K562 (cell line): Measurements from ENCODE around the gene GLRA2. TPM values are rescaled to one million over a fixed set of nuclear protein-coding genes. Genes with fewer than 3 reads are reported as not detected.

Experiments used
- DPF2 ChIP-seq: fragments of 450-650 bp; IDR thresholded peaks from 2 replicates; pipeline ENCODE4 v1.6.1; 2016
- FIP1L1 ChIP-seq: fragments of 200-400 bp; formaldehyde crosslinking; IDR thresholded peaks from 2 replicates; pipeline ENCODE4 v1.6.1; 2018; ENCODE audit warnings: mild to moderate bottlenecking, low read depth, low read length; ENCODE audit not compliant: poor library complexity, severe bottlenecking
- GABPB1 ChIP-seq: sonication (generic); formaldehyde crosslinking; IDR thresholded peaks from 2 replicates; pipeline ENCODE4 v1.8.0; 2022; ENCODE audit warnings: mild to moderate bottlenecking, missing genetic modification reagents
- MCM7 ChIP-seq, 2 experiments: fragments of 450-650 bp; IDR thresholded peaks; 2 replicates each; pipeline ENCODE4 v1.6.1; 2016 to 2018
- RBM15 ChIP-seq: fragments of 200-400 bp; formaldehyde crosslinking; IDR thresholded peaks from 2 replicates; pipeline ENCODE4 v1.6.1; 2018; ENCODE audit warnings: mild to moderate bottlenecking, low read length, moderate library complexity; ENCODE audit not compliant: insufficient read depth
- RFX7 ChIP-seq: fragments of 250-450 bp; sonication (Bioruptor Pico); IDR thresholded peaks from 2 replicates; pipeline ENCODE4 v1.5.1; 2021; ENCODE audit warnings: mild to moderate bottlenecking
- ZKSCAN8 ChIP-seq: fragments of 200-800 bp; sonication (Bioruptor generic); IDR thresholded peaks from 2 replicates; pipeline ENCODE4 v1.6.1; 2016; ENCODE audit warnings: missing genetic modification characterization, missing compliant biosample characterization
- ZNF347 ChIP-seq: fragments of 450-650 bp; formaldehyde crosslinking; IDR thresholded peaks from 2 replicates; pipeline ENCODE4 v1.4.0; 2020; ENCODE audit warnings: low read depth, mild to moderate bottlenecking, moderate library complexity
- polyA plus RNA-seq, 8 experiments: library from polyadenylated mRNA; depleted of rRNA in 4 of 8; stranded (reverse) in 5 of 8; unstranded in 3 of 8; fragments of >200 nt; fragmentation: Nextera tagmentation in 2 of 8; fragmentation: Illumina TruSeq in 1 of 8; extraction: Ambion mirVana in 2 of 8; extraction: Trizol in 1 of 8; gene quantifications; 2 replicates each; pipeline versions ENCODE4 v1.2.1 to v1.2.3, GENCODE V29; 2011 to 2014; ENCODE audit warnings: inconsistent platforms in 1 of 8, missing spikeins in 1 of 8
- total RNA-seq, 7 experiments: library from RNA; depleted of rRNA in 6 of 7; stranded (reverse); fragments of >200 nt in 6 of 7; fragmentation: Illumina TruSeq in 2 of 7; extraction: Trizol in 2 of 7; gene quantifications; 2 replicates each; pipeline versions ENCODE4 v1.2.1 to v1.2.3, GENCODE V29; 2011 to 2021; ENCODE audit warnings: low replicate concordance in 1 of 7
- TF ChIP-seq, protein P1 (sequence below): fragments of 200-600 bp; sonication (generic); IDR thresholded peaks from one replicate; pipeline ENCODE4 v1.6.1; 2012; ENCODE audit warnings: mild to moderate bottlenecking, low read depth, low read length, inconsistent platforms
- TF ChIP-seq, protein P2 (sequence below): fragments of 450-650 bp; formaldehyde crosslinking; IDR thresholded peaks from 2 replicates; pipeline ENCODE4 v1.4.0; 2020; ENCODE audit warnings: mild to moderate bottlenecking

The GLRA2 gene
- total and polyA plus RNA-seq, 9 of the 15 experiments (the other 6 are each of a cell fraction or from before 2014, with no cell fraction given) = not detected

DNA sequence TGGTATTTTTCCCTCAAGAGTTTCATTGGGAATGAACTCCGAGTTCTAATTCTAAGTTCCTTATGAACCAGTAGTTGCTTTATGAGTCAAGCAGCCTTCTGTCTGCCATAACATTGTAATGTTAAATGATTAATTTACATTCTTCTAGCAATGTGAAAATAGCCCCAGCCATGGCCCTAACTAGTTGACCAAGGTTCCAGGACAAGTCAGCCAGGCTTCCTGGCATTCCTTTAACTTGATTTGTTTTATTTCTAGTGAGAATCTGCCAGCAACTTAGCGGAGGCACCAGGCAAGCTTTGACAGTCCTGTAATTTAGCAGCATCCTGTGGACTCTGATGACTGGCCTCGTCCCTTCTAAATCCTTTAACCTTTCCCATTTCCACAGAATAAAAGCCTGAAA, 69.0 kb downstream of the GLRA2 start (continued):
- TF ChIP-seq, protein P1, sequence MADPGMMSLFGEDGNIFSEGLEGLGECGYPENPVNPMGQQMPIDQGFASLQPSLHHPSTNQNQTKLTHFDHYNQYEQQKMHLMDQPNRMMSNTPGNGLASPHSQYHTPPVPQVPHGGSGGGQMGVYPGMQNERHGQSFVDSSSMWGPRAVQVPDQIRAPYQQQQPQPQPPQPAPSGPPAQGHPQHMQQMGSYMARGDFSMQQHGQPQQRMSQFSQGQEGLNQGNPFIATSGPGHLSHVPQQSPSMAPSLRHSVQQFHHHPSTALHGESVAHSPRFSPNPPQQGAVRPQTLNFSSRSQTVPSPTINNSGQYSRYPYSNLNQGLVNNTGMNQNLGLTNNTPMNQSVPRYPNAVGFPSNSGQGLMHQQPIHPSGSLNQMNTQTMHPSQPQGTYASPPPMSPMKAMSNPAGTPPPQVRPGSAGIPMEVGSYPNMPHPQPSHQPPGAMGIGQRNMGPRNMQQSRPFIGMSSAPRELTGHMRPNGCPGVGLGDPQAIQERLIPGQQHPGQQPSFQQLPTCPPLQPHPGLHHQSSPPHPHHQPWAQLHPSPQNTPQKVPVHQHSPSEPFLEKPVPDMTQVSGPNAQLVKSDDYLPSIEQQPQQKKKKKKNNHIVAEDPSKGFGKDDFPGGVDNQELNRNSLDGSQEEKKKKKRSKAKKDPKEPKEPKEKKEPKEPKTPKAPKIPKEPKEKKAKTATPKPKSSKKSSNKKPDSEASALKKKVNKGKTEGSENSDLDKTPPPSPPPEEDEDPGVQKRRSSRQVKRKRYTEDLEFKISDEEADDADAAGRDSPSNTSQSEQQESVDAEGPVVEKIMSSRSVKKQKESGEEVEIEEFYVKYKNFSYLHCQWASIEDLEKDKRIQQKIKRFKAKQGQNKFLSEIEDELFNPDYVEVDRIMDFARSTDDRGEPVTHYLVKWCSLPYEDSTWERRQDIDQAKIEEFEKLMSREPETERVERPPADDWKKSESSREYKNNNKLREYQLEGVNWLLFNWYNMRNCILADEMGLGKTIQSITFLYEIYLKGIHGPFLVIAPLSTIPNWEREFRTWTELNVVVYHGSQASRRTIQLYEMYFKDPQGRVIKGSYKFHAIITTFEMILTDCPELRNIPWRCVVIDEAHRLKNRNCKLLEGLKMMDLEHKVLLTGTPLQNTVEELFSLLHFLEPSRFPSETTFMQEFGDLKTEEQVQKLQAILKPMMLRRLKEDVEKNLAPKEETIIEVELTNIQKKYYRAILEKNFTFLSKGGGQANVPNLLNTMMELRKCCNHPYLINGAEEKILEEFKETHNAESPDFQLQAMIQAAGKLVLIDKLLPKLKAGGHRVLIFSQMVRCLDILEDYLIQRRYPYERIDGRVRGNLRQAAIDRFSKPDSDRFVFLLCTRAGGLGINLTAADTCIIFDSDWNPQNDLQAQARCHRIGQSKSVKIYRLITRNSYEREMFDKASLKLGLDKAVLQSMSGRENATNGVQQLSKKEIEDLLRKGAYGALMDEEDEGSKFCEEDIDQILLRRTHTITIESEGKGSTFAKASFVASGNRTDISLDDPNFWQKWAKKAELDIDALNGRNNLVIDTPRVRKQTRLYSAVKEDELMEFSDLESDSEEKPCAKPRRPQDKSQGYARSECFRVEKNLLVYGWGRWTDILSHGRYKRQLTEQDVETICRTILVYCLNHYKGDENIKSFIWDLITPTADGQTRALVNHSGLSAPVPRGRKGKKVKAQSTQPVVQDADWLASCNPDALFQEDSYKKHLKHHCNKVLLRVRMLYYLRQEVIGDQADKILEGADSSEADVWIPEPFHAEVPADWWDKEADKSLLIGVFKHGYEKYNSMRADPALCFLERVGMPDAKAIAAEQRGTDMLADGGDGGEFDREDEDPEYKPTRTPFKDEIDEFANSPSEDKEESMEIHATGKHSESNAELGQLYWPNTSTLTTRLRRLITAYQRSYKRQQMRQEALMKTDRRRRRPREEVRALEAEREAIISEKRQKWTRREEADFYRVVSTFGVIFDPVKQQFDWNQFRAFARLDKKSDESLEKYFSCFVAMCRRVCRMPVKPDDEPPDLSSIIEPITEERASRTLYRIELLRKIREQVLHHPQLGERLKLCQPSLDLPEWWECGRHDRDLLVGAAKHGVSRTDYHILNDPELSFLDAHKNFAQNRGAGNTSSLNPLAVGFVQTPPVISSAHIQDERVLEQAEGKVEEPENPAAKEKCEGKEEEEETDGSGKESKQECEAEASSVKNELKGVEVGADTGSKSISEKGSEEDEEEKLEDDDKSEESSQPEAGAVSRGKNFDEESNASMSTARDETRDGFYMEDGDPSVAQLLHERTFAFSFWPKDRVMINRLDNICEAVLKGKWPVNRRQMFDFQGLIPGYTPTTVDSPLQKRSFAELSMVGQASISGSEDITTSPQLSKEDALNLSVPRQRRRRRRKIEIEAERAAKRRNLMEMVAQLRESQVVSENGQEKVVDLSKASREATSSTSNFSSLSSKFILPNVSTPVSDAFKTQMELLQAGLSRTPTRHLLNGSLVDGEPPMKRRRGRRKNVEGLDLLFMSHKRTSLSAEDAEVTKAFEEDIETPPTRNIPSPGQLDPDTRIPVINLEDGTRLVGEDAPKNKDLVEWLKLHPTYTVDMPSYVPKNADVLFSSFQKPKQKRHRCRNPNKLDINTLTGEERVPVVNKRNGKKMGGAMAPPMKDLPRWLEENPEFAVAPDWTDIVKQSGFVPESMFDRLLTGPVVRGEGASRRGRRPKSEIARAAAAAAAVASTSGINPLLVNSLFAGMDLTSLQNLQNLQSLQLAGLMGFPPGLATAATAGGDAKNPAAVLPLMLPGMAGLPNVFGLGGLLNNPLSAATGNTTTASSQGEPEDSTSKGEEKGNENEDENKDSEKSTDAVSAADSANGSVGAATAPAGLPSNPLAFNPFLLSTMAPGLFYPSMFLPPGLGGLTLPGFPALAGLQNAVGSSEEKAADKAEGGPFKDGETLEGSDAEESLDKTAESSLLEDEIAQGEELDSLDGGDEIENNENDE = no peak
- TF ChIP-seq MCM7 (IDR thresholded peaks at IDR 0.05) = no peak
- TF ChIP-seq ZNF347 (CRISPR knock-in tag) = no peak
- no peak for TF ChIP-seq RFX7 (CRISPR knock-in tag)
- TF ChIP-seq ZKSCAN8 (CRISPR knock-in tag) = no peak
- TF ChIP-seq GABPB1 (CRISPR knock-in tag) = no peak
- no peak for TF ChIP-seq DPF2
- TF ChIP-seq FIP1L1 = no peak
- TF ChIP-seq RBM15 = no peak
- TF ChIP-seq, protein P2, sequence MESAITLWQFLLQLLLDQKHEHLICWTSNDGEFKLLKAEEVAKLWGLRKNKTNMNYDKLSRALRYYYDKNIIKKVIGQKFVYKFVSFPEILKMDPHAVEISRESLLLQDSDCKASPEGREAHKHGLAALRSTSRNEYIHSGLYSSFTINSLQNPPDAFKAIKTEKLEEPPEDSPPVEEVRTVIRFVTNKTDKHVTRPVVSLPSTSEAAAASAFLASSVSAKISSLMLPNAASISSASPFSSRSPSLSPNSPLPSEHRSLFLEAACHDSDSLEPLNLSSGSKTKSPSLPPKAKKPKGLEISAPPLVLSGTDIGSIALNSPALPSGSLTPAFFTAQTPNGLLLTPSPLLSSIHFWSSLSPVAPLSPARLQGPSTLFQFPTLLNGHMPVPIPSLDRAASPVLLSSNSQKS (CRISPR knock-in tag) = no peak
